Testis (tissue), 3 donors: ENCODE results near the gene MACROD2. TPM values are rescaled to one million over a fixed set of nuclear protein-coding genes. Genes with fewer than 3 reads are reported as not detected.

Experiments used
- DNase-seq: peaks from one replicate; pipeline ENCODE4 v3.0.0-alpha.2; 2019
- H3K27ac ChIP-seq, 2 donors: fragments of 200-600 bp; sonication (generic); one replicate each; pipeline ENCODE4 v1.5.1; 2019
- H3K27me3 ChIP-seq: fragments of 200-600 bp; sonication (generic); one replicate; pipeline ENCODE4 v1.5.1; 2019
- H3K36me3 ChIP-seq: fragments of 200-600 bp; sonication (generic); one replicate; pipeline ENCODE4 v1.5.1; 2017; ENCODE audit warnings: low read depth; ENCODE audit errors: missing control alignments
- H3K4me1 ChIP-seq: fragments of 200-600 bp; sonication (generic); one replicate; pipeline ENCODE4 v1.5.1; 2019
- H3K4me3 ChIP-seq, 2 donors: fragments of 200-600 bp; sonication (generic); one replicate each; pipeline ENCODE4 v1.5.1; 2017 to 2019
- H3K9me3 ChIP-seq: fragments of 200-600 bp; sonication (generic); one replicate; pipeline ENCODE4 v1.5.1; 2017
- CTCF ChIP-seq, 3 experiments: fragments of 450-650 bp in 2 of 3; fragments of 200-600 bp in 1 of 3; sonication (generic) in 1 of 3; IDR thresholded peaks; one replicate each; pipeline ENCODE4 v1.5.1; 2016 to 2019; ENCODE audit warnings: antibody characterized with exemption in 3 of 3, mild to moderate bottlenecking in 2 of 3, moderate library complexity in 1 of 3
- POLR2A ChIP-seq: fragments of 450-650 bp; IDR thresholded peaks from one replicate; pipeline ENCODE4 v1.6.1; 2017; ENCODE audit warnings: antibody characterized with exemption, mild to moderate bottlenecking, moderate library complexity
- WGBS, 2 donors: methylation state at CpG; one replicate each; pipeline ENCODE4 v1.1.5; 2018; 5-methylcytosine and 5-hydroxymethylcytosine counted together
- intact Hi-C: fragments of 100-400 bp; cut with DNase I; formaldehyde crosslinking; loops from one replicate; pipeline ENCODE4 v1.15.1; 2023; ENCODE audit warnings: low total_unique reads
- polyA plus RNA-seq: library from polyadenylated mRNA; stranded (reverse); fragments of 350-450 nt; fragmentation: Illumina TruSeq; extraction: RNeasy Lipid Tissue Mini Kit (QIAGEN cat#74804); gene quantifications from one replicate; pipeline ENCODE4 v1.2.3, GENCODE V29; 2014; ENCODE audit warnings: low read depth, low replicate concordance; ENCODE audit not compliant: insufficient read depth
- total RNA-seq, 2 donors: library from RNA; depleted of rRNA; stranded (reverse); fragments of >200 nt; gene quantifications; one replicate each; pipeline ENCODE4 v1.2.3, GENCODE V29; 2016

The MACROD2 gene
- total and polyA plus RNA-seq, 3 donors from 2014 or later: 12.6 to 20.6 (median 16.8) TPM

- Histone ChIP-seq H3K27ac (no peak overlapping the region), H3K36me3 (no peaks in the 10 kb centered on the region), H3K27me3 (no peaks in the 10 kb centered on the region), H3K9me3 (no peaks in the 10 kb centered on the region), H3K4me1 (no peaks in the 10 kb centered on the region), H3K4me3 (no peak overlapping the region)
- intact Hi-C loops: no loop called here
- no peak for DNase-seq
- WGBS, 2 donors: 79 to 81% methylated on average over 4 of the region's 4 CpGs
- no peak for TF ChIP-seq CTCF (IDR thresholded peaks at IDR 0.05)
- no peak for TF ChIP-seq POLR2A
Measured at GRCh38 chr20:15890407-15890982, 1895.2 kb downstream of the MACROD2 start.

GRCh38 chr20:15895126-15895525 is 1899.8 kb downstream of the MACROD2 start:
- Histone ChIP-seq H3K4me1 (no peaks in the 10 kb centered on the region), H3K36me3 (no peaks in the 10 kb centered on the region), H3K27me3 (no peaks in the 10 kb centered on the region), H3K4me3 (no peak overlapping the region), H3K9me3 (no peaks in the 10 kb centered on the region), H3K27ac (no peak overlapping the region)
- TF ChIP-seq CTCF (IDR thresholded peaks at IDR 0.05) (no peak), POLR2A (no peak)
- DNase-seq: no peak
- intact Hi-C loops: no loop called here
- WGBS, 2 donors: 84 to 96% methylated on average over 5 of the region's 5 CpGs

- no peaks in the 10 kb centered on the region for H3K27me3 ChIP-seq
- 58 to 71% methylated on average over 6 of the region's 6 CpGs for WGBS, 2 donors
- H3K9me3 ChIP-seq: no peaks in the 10 kb centered on the region
- H3K27ac ChIP-seq: no peak overlapping the region
- H3K36me3 ChIP-seq: no peaks in the 10 kb centered on the region
- intact Hi-C loops: no loop called here
- no peak overlapping the region for H3K4me3 ChIP-seq
- no peaks in the 10 kb centered on the region for H3K4me1 ChIP-seq
- no peak for DNase-seq
- no peak for TF ChIP-seq POLR2A
- TF ChIP-seq CTCF (IDR thresholded peaks at IDR 0.05): no peak
Measured at GRCh38 chr20:15895560-15896084, 1900.3 kb downstream of the MACROD2 start.

- intact Hi-C loops: no loop called here
- WGBS, 2 donors: 93% methylated on average over 4 of the region's 4 CpGs
- Histone ChIP-seq H3K27ac (no peak overlapping the region), H3K4me1 (no peaks in the 10 kb centered on the region), H3K36me3 (no peaks in the 10 kb centered on the region), H3K27me3 (no peaks in the 10 kb centered on the region), H3K4me3 (no peak overlapping the region), H3K9me3 (no peaks in the 10 kb centered on the region)
- DNase-seq: no peak
- TF ChIP-seq CTCF (IDR thresholded peaks at IDR 0.05): no peak
- TF ChIP-seq POLR2A: no peak
Measured at GRCh38 chr20:15899967-15900366, 1904.7 kb downstream of the MACROD2 start.

DNA sequence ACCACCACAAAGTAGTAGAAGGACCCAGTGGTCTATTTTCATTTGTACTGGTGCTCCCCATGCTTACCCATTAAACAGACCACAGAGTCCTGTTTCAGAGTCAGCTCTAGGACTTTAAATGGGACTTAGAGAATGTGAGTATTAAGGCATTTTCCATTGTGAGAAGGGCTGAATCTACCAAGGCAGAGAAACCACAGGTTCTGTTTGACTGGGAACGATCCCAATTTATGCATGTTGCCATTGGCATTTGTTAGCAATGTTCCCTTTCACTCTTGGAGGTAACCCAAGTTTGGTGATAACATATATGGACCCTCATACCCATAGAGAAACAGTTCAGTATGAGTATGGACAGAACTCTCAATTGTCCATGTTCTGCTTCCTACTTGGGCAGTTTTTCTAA is 1905.1 kb downstream of the MACROD2 start:
- intact Hi-C loops: no loop called here
- H3K4me1 ChIP-seq: no peaks in the 10 kb centered on the region
- DNase-seq: no peak
- H3K36me3 ChIP-seq: no peaks in the 10 kb centered on the region
- no peaks in the 10 kb centered on the region for H3K27me3 ChIP-seq
- no peak for TF ChIP-seq POLR2A
- H3K4me3 ChIP-seq: no peak overlapping the region
- H3K9me3 ChIP-seq: no peaks in the 10 kb centered on the region
- H3K27ac ChIP-seq: no peak overlapping the region
- 77 to 100% methylated on average over 1 of the region's 1 CpG for WGBS, 2 donors
